ENCODE results near the gene PMCH.

- TF ChIP-seq CTCF (IDR thresholded peaks at IDR 0.05): no peak
- TF ChIP-seq POLR2AphosphoS5 (IDR thresholded peaks at IDR 0.05): no peak
- no peak for TF ChIP-seq POLR2A (IDR thresholded peaks at IDR 0.05)
Measured at GRCh38 chr12:102234599-102234998, 37.0 kb upstream of the PMCH start.

All from gastroesophageal sphincter (tissue), 3 donors.